8988T (cell line): ENCODE data around the gene PLAAT5.
"Not testable (repeated sequence)": the region's sequence is repeated elsewhere in the genome, so short reads cannot be mapped to it uniquely, and the experiment has no call there.

Experiments used
- DNase-seq: peaks from one replicate; pipeline ENCODE4 v3.0.0; 2011

PLAAT5 gene

GRCh38 chr11:63490551-63491239, at the start of gene PLAAT5:
Gene PLAAT5 (minus strand): TSS chr11:63491167. CDS start chr11:63491034, 133 bp downstream.
- no peak for DNase-seq

- DNase-seq = no peak
Measured at GRCh38 chr11:63537293-63538101, 46.5 kb upstream of the PLAAT5 start.

GRCh38 chr11:63536669-63537292, 45.8 kb upstream of the PLAAT5 start, which contains the start of gene PLAAT4:
Gene PLAAT4 (plus strand): TSS chr11:63536808. CDS start chr11:63536869, 61 bp downstream.
- no peak for DNase-seq

GRCh38 chr11:63535734-63536133, 44.8 kb upstream of the PLAAT5 start:
- DNase-seq = no peak

- no peak for DNase-seq
Measured at GRCh38 chr11:63534895-63535461, 44.0 kb upstream of the PLAAT5 start.

- no peak for DNase-seq
Measured at GRCh38 chr11:63534076-63534475, 43.1 kb upstream of the PLAAT5 start.

- DNase-seq = no peak
Measured at GRCh38 chr11:63532799-63533475, 42.0 kb upstream of the PLAAT5 start.

GRCh38 chr11:63532117-63532516, 41.1 kb upstream of the PLAAT5 start:
- DNase-seq = no peak

- not testable (repeated sequence) for DNase-seq
Measured at GRCh38 chr11:63531074-63531792, 40.3 kb upstream of the PLAAT5 start.

- no peak for DNase-seq
Measured at GRCh38 chr11:63530021-63530420, 39.1 kb upstream of the PLAAT5 start.

GRCh38 chr11:63529373-63529772, 38.4 kb upstream of the PLAAT5 start:
- not testable (repeated sequence) for DNase-seq

GRCh38 chr11:63528729-63529278, 37.8 kb upstream of the PLAAT5 start:
- DNase-seq = not testable (repeated sequence)

GRCh38 chr11:63528156-63528555, 37.2 kb upstream of the PLAAT5 start:
- not testable (repeated sequence) for DNase-seq

- DNase-seq = no peak
Measured at GRCh38 chr11:63527667-63528066, 36.7 kb upstream of the PLAAT5 start.

- DNase-seq = no peak
Measured at GRCh38 chr11:63523151-63523550, 32.2 kb upstream of the PLAAT5 start.

GRCh38 chr11:63521896-63522295, 30.9 kb upstream of the PLAAT5 start:
- no peak for DNase-seq

GRCh38 chr11:63520606-63521170, 29.7 kb upstream of the PLAAT5 start:
- no peak for DNase-seq

- no peak for DNase-seq
Measured at GRCh38 chr11:63518548-63518947, 27.6 kb upstream of the PLAAT5 start.

- no peak for DNase-seq
Measured at GRCh38 chr11:63517156-63517555, 26.2 kb upstream of the PLAAT5 start.

- no peak for DNase-seq
Measured at GRCh38 chr11:63516109-63516508, 25.1 kb upstream of the PLAAT5 start.

- DNase-seq = no peak
Measured at GRCh38 chr11:63512816-63513215, 21.8 kb upstream of the PLAAT5 start.
